Measurements from ENCODE around the gene NDUFA13.

The NDUFA13 gene

GRCh38 chr19:19513682-19514081, 2.3 kb upstream of the NDUFA13 start:
- no peak for DNase-seq

- no peak for DNase-seq
Measured at GRCh38 chr19:19514215-19514657, 1.8 kb upstream of the NDUFA13 start.

GRCh38 chr19:19514881-19515641, 964 bp upstream of the NDUFA13 start, which contains the start of gene TSSK6:
TSS of gene TSSK6 (minus strand) at chr19:19515548. CDS start at chr19:19515427, 121 bp downstream.
- DNase-seq = no peak

GRCh38 chr19:19517235-19517619, 1.2 kb downstream of the NDUFA13 start:
- DNase-seq = no peak

GRCh38 chr19:19520989-19521388, 5.0 kb downstream of the NDUFA13 start:
- DNase-seq = no peak

GRCh38 chr19:19523177-19523576, 7.2 kb downstream of the NDUFA13 start:
- DNase-seq = no peak

- no peak for DNase-seq
Measured at GRCh38 chr19:19524053-19524452, 8.0 kb downstream of the NDUFA13 start.

GRCh38 chr19:19525611-19526380, 9.8 kb downstream of the NDUFA13 start:
- DNase-seq = no peak

- no peak for DNase-seq
Measured at GRCh38 chr19:19526581-19527370, 10.8 kb downstream of the NDUFA13 start.

GRCh38 chr19:19527371-19527656, 11.3 kb downstream of the NDUFA13 start:
- no peak for DNase-seq

GRCh38 chr19:19527674-19528625, 11.9 kb downstream of the NDUFA13 start:
- no peak for DNase-seq

- DNase-seq = no peak
Measured at GRCh38 chr19:19528721-19529490, 12.9 kb downstream of the NDUFA13 start, which contains the start of gene YJEFN3. TSS of gene YJEFN3 (plus strand) at chr19:19528911. CDS start at chr19:19528933, 22 bp downstream.

GRCh38 chr19:19529783-19530422, 13.9 kb downstream of the NDUFA13 start:
- DNase-seq = no peak

GRCh38 chr19:19530423-19530804, 14.4 kb downstream of the NDUFA13 start:
- DNase-seq = no peak

GRCh38 chr19:19530889-19531288, 14.9 kb downstream of the NDUFA13 start:
- DNase-seq = no peak

- DNase-seq = peak; percentile 96
Measured at GRCh38 chr19:19531951-19532805, 16.2 kb downstream of the NDUFA13 start.

- no peak for DNase-seq
Measured at GRCh38 chr19:19532806-19533701, 17.0 kb downstream of the NDUFA13 start.

- no peak for DNase-seq
Measured at GRCh38 chr19:19533841-19534240, 17.8 kb downstream of the NDUFA13 start.
